ENCODE data around the gene FCHSD2. TPM values are rescaled to one million over a fixed set of nuclear protein-coding genes. Genes with fewer than 3 reads are reported as not detected.

FCHSD2 gene
- total RNA-seq, 1 donor from 2014 or later, result 18.9 TPM

DNA sequence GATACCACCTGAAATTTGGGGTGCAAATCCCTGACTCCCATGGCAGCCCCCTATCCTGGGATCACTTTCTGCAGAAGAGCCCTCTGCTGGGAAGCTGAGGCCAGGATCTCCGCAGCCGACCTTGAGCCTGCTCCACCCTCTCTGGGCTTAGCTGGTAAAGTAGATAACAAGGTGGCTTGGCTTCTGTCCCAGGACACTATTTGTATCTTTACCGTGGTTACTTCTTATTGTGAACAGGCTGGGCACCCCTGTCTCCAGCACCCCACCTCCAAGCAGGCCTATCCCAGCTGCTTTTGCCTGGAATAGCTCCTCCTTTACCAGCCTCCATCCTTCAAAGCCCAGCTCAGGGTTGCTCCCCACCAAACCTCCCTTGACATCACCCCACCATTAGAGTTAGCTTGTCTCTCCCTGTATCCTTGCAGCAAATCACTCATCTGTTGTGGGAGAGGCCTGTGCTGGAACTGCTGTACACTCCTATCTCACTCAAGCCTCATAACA, 40.8 kb upstream of the FCHSD2 start:
- Histone ChIP-seq H2AFZ (ENCODE audit: low read depth, low read length) (no peak overlapping the region), H4K20me1 (ENCODE audit: insufficient read depth, low read length) (no peaks in the 10 kb centered on the region), H3K27me3 (ENCODE audit: insufficient read depth, low read length) (no peaks in the 10 kb centered on the region), H3K4me2 (ENCODE audit: low read length) (no peak overlapping the region), H3K79me2 (ENCODE audit: insufficient read depth, low read length) (no peaks in the 10 kb centered on the region), H3K27ac (ENCODE audit: low read depth, low read length) (no peak overlapping the region), H3K9ac (ENCODE audit: low read length) (no peak overlapping the region), H3K4me3 (ENCODE audit: insufficient read depth, low read depth, low read length) (no peak overlapping the region), H3K9me3 (ENCODE audit: insufficient read depth, low read depth, low read length) (no peaks in the 10 kb centered on the region), H3K36me3 (ENCODE audit: insufficient read depth, low read length) (no peaks in the 10 kb centered on the region), H3K4me1 (ENCODE audit: insufficient read depth, low read length) (peaks cover 18% of the 10 kb centered on the region)
- FAIRE-seq (no peak), DNase-seq (ENCODE audit: low read depth) (no peak)
- Mint-ChIP-seq H3K36me3 (ENCODE audit: low read depth, unreplicated experiment) (no peaks in the 10 kb centered on the region), H3K4me1 (ENCODE audit: low read depth, unreplicated experiment) (peaks cover 10% of the 10 kb centered on the region), H3K4me3 (ENCODE audit: unreplicated experiment) (no peak overlapping the region), H3K27me3 (ENCODE audit: low read depth, unreplicated experiment) (peaks cover 26% of the 10 kb centered on the region), H3K9me3 (ENCODE audit: unreplicated experiment) (no peaks in the 10 kb centered on the region), H3K27ac (ENCODE audit: unreplicated experiment) (no peak overlapping the region)
- TF ChIP-seq, protein P1, sequence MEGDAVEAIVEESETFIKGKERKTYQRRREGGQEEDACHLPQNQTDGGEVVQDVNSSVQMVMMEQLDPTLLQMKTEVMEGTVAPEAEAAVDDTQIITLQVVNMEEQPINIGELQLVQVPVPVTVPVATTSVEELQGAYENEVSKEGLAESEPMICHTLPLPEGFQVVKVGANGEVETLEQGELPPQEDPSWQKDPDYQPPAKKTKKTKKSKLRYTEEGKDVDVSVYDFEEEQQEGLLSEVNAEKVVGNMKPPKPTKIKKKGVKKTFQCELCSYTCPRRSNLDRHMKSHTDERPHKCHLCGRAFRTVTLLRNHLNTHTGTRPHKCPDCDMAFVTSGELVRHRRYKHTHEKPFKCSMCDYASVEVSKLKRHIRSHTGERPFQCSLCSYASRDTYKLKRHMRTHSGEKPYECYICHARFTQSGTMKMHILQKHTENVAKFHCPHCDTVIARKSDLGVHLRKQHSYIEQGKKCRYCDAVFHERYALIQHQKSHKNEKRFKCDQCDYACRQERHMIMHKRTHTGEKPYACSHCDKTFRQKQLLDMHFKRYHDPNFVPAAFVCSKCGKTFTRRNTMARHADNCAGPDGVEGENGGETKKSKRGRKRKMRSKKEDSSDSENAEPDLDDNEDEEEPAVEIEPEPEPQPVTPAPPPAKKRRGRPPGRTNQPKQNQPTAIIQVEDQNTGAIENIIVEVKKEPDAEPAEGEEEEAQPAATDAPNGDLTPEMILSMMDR (IDR thresholded peaks at IDR 0.05; ENCODE audit: insufficient read depth, low read depth, low read length), result no peak
- TF ChIP-seq EZH2 (IDR thresholded peaks at IDR 0.05; ENCODE audit: insufficient read depth, low read length), result no peak

DNA sequence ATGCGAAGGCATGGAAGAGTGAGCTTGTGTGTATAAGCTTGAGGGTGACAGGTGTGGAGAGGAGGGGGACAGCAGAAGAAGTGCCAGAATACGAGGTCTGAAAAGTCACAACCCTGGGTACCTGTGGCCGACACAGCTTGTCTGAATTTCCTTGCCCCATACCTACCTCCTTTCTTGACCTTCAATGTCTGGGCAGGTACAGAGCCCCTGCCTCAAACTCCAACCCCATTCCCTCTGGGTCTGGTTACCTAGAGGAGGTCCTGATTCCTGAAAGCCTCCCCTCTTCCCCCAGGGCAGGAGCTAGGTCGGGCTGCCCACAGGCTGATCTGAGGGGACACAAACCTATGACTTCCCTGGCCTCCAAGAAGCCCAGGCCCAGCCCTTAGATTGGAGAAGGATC, 36.6 kb upstream of the FCHSD2 start:
- H3K27me3 Mint-ChIP-seq (ENCODE audit: low read depth, unreplicated experiment), result peaks cover 35% of the 10 kb centered on the region
- H3K4me1 Mint-ChIP-seq (ENCODE audit: low read depth, unreplicated experiment), result no peaks in the 10 kb centered on the region

More for the DNA sequence above, 36.6 kb upstream of the FCHSD2 start:
- Histone ChIP-seq H3K4me2 (ENCODE audit: low read length) (no peak overlapping the region), H2AFZ (ENCODE audit: low read depth, low read length) (no peak overlapping the region), H3K4me1 (ENCODE audit: insufficient read depth, low read length) (peaks cover 8% of the 10 kb centered on the region), H3K79me2 (ENCODE audit: insufficient read depth, low read length) (no peaks in the 10 kb centered on the region), H4K20me1 (ENCODE audit: insufficient read depth, low read length) (no peaks in the 10 kb centered on the region), H3K9ac (ENCODE audit: low read length) (no peak overlapping the region), H3K4me3 (ENCODE audit: insufficient read depth, low read depth, low read length) (no peak overlapping the region), H3K36me3 (ENCODE audit: insufficient read depth, low read length) (no peaks in the 10 kb centered on the region), H3K27ac (ENCODE audit: low read depth, low read length) (no peak overlapping the region), H3K9me3 (ENCODE audit: insufficient read depth, low read depth, low read length) (no peaks in the 10 kb centered on the region), H3K27me3 (ENCODE audit: insufficient read depth, low read length) (no peaks in the 10 kb centered on the region)
- TF ChIP-seq, protein P1 (IDR thresholded peaks at IDR 0.05; ENCODE audit: insufficient read depth, low read depth, low read length), result no peak
- TF ChIP-seq EZH2 (IDR thresholded peaks at IDR 0.05; ENCODE audit: insufficient read depth, low read length), result no peak
- Mint-ChIP-seq H3K4me3 (ENCODE audit: unreplicated experiment) (no peak overlapping the region), H3K9me3 (ENCODE audit: unreplicated experiment) (no peaks in the 10 kb centered on the region), H3K36me3 (ENCODE audit: low read depth, unreplicated experiment) (no peaks in the 10 kb centered on the region), H3K27ac (ENCODE audit: unreplicated experiment) (no peak overlapping the region)
- DNase-seq (ENCODE audit: low read depth) (no peak), FAIRE-seq (no peak)

Data from astrocyte (in vitro differentiated cells and primary cell).